ENCODE data around the gene NCKIPSD. TPM values are rescaled to one million over a fixed set of nuclear protein-coding genes. Genes with fewer than 3 reads are reported as not detected.

NCKIPSD gene
- polyA plus RNA-seq, 1 of the 3 experiments (the other 2 are of a cell fraction) = 20.4 TPM

- H3K4me1 ChIP-seq (ENCODE audit: control insufficient read depth in 1 of 2, insufficient read depth in 2 of 2, low read depth in 1 of 2, low read length in 1 of 2) = peaks cover 9 to 12% of the 10 kb centered on the region in 2 experiments
- H3K27me3 ChIP-seq (ENCODE audit: insufficient read depth) = no peaks in the 10 kb centered on the region
- DNase-seq = no peak
- H3K27ac ChIP-seq (ENCODE audit: low read depth in 2 of 2, low read length in 1 of 2) = no peak overlapping the region
- H3K79me2 ChIP-seq (ENCODE audit: insufficient read depth) = 0 out of 2 replicates have a peak, but pooled peaks cover 12% of the 10 kb centered on the region
- TF ChIP-seq REST (IDR thresholded peaks at IDR 0.05; ENCODE audit: low read depth, low read length) = no peak
- no peak for TF ChIP-seq FOXJ3 (CRISPR knock-in tag; IDR thresholded peaks at IDR 0.05)
- TF ChIP-seq TAF1 (IDR thresholded peaks at IDR 0.05; ENCODE audit: borderline replicate concordance, low read depth, low read length) = no peak
- TF ChIP-seq TEAD4 (IDR thresholded peaks at IDR 0.05; ENCODE audit: borderline replicate concordance, insufficient read depth) = no peak
- no peak for TF ChIP-seq EZH2phosphoT487 (IDR thresholded peaks at IDR 0.05; ENCODE audit: borderline replicate concordance, low read depth)
- no peak for TF ChIP-seq SMC3 (IDR thresholded peaks at IDR 0.05; ENCODE audit: low read depth, low read length)
- no peak for TF ChIP-seq USF1 (IDR thresholded peaks at IDR 0.05; ENCODE audit: borderline replicate concordance, low read depth)
- no peak for TF ChIP-seq GABPA (IDR thresholded peaks at IDR 0.05; ENCODE audit: low read depth)
- no peak for TF ChIP-seq MEF2A (IDR thresholded peaks at IDR 0.05; ENCODE audit: borderline replicate concordance, low read depth)
- TF ChIP-seq RXRA (IDR thresholded peaks at IDR 0.05; ENCODE audit: borderline replicate concordance, low read depth) = no peak
- no peak for TF ChIP-seq RAD21 (IDR thresholded peaks at IDR 0.05; ENCODE audit: low read length)
- no peak for TF ChIP-seq POLR2AphosphoS5 (IDR thresholded peaks at IDR 0.05; ENCODE audit: low read depth, low read length)
- no peak for TF ChIP-seq RFX5 (IDR thresholded peaks at IDR 0.05; ENCODE audit: low read length)
- H3K9me3 ChIP-seq = no peaks in the 10 kb centered on the region
- H3K4me2 ChIP-seq = no peak overlapping the region
- CTCF ChIA-PET = interaction anchor here (1.1 kb wide), 1 partner anchor 23 kb away, joined by 3 read pairs; no protein-coding TSS in a partner anchor
- POLR2A ChIA-PET = no interaction called here
- WGBS (ENCODE audit: low lambda C conversion rate) = 95% methylated on average over 27 of the region's 38 CpGs
- H3K9ac ChIP-seq = no peak overlapping the region
- H3F3A ChIP-seq (replicated peaks; ENCODE audit: insufficient read depth) = no peaks in the 10 kb centered on the region
- H3K4me3 ChIP-seq (ENCODE audit: low read depth in 2 of 2, low read length in 1 of 2) = no peak overlapping the region
- H3K36me3 ChIP-seq (replicated peaks in 1 of 2; ENCODE audit: control insufficient read depth in 1 of 2, insufficient read depth in 2 of 2, low read length in 1 of 2) = peaks cover 2 to 60% of the 10 kb centered on the region in 2 experiments
- H3K9me2 ChIP-seq = no peaks in the 10 kb centered on the region
- no peaks in the 10 kb centered on the region for H4K20me1 ChIP-seq (ENCODE audit: insufficient read depth)
- no peak overlapping the region for H2AFZ ChIP-seq (ENCODE audit: low read depth)
Measured at GRCh38 chr3:48639944-48640606, 45.6 kb downstream of the NCKIPSD start.
